22Rv1 (cell line): ENCODE measurements around the gene NTNG1.
A peak's percentile ranks its signal among the peaks of the same experiment; 100 is the strongest.

ENCODE experiments used
- H3K27ac ChIP-seq: fragments of 450-650 bp; 2 replicates; pipeline ENCODE4 v1.5.1; 2017
- ZFX ChIP-seq: fragments of 450-650 bp; IDR thresholded peaks from 2 replicates; pipeline ENCODE4 v1.6.1; 2017; ENCODE audit warnings: antibody characterized with exemption, borderline replicate concordance
- TF ChIP-seq, protein P1 (sequence below): fragments of 450-650 bp; IDR thresholded peaks from 2 replicates; pipeline ENCODE4 v1.5.1; 2017; ENCODE audit warnings: mild to moderate bottlenecking

NTNG1 gene

DNA sequence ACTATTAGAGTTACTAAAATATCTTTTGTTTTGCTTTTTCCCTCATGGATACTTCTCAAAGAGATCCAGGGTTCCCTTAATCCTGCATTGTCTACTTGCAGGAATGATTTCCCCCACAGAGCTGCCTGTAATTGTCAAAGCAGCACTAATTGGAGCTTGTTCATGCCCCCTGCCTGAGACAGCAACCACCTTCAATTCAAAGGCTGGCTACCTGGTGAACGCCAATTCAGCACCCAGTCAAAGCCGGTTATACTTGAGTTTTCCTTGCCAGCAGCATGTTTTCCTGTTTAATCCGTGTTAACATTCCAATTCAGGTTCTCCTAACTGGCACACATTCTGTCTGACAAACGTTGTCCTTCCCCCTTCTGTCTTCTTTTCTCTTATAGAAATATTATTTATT, 382.9 kb downstream of the NTNG1 start:
- no peak overlapping the region for H3K27ac ChIP-seq
- TF ChIP-seq, protein P1, sequence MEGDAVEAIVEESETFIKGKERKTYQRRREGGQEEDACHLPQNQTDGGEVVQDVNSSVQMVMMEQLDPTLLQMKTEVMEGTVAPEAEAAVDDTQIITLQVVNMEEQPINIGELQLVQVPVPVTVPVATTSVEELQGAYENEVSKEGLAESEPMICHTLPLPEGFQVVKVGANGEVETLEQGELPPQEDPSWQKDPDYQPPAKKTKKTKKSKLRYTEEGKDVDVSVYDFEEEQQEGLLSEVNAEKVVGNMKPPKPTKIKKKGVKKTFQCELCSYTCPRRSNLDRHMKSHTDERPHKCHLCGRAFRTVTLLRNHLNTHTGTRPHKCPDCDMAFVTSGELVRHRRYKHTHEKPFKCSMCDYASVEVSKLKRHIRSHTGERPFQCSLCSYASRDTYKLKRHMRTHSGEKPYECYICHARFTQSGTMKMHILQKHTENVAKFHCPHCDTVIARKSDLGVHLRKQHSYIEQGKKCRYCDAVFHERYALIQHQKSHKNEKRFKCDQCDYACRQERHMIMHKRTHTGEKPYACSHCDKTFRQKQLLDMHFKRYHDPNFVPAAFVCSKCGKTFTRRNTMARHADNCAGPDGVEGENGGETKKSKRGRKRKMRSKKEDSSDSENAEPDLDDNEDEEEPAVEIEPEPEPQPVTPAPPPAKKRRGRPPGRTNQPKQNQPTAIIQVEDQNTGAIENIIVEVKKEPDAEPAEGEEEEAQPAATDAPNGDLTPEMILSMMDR, result no peak
- TF ChIP-seq ZFX, result no peak

DNA sequence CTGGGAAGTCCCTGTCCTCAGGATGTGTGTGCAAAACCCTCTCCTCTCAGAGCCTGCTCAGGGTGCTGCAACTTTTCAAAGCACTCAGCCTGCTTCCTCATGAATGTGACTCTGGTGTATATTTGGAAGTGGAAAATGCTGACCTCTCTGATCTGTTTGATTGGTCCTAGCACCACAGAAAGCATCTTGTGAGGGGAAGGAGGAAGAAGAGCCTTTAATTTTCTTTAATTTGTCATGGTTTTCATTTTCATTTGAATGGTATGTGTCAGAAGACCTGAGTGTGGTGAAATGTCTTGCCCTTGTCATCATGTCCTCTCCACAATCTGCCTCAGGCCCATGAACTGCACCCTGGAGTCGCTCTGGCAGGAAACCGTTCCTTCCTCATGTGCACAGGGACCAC, 383.5 kb downstream of the NTNG1 start:
- no peak for TF ChIP-seq ZFX
- TF ChIP-seq, protein P1, result no peak
- H3K27ac ChIP-seq, result no peak overlapping the region

DNA sequence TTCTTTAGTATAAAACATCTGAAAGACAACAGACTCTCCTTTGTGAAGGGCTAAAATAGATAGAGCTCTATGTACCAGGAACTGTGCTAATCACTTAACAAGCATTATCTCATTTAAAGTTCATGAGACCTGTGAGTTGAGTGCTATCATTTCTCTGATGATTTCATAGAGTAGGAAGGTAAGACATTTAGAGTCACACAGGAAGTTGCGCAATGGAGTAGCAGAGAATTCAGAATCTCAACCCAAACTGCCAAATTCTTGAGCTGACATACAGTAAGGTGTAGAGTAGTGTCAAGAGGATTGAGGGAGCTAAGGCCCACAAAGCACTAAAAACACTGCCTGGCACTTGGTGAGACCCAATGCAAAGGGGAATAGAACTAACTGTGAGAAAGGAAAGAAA, 384.3 kb downstream of the NTNG1 start:
- no peak overlapping the region for H3K27ac ChIP-seq
- no peak for TF ChIP-seq ZFX
- TF ChIP-seq, protein P1, result no peak

DNA sequence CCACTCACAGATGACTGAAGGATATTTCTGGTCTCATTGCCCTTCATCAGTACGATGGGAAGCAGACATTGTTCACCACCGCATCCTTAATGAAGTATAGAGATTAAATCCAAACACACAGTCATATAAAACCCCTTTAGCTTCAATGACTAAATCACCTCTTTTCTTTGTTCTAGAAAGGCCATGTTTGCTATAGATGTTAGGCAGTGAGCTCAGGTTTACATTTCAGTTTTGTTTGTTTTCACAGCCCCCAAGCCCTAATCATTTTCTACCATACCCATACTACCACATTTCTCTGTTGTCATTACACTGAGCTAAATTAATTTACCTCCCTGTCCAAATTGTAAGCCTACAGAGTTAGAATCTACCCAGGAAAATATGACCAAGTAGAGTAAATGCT, 385.1 kb downstream of the NTNG1 start:
- TF ChIP-seq, protein P1, result no peak
- TF ChIP-seq ZFX, result no peak
- no peak overlapping the region for H3K27ac ChIP-seq

- H3K27ac ChIP-seq, result no peak overlapping the region
- no peak for TF ChIP-seq ZFX
- TF ChIP-seq, protein P1, result no peak
Measured at GRCh38 chr1:107526524-107527198, 385.8 kb downstream of the NTNG1 start.

DNA sequence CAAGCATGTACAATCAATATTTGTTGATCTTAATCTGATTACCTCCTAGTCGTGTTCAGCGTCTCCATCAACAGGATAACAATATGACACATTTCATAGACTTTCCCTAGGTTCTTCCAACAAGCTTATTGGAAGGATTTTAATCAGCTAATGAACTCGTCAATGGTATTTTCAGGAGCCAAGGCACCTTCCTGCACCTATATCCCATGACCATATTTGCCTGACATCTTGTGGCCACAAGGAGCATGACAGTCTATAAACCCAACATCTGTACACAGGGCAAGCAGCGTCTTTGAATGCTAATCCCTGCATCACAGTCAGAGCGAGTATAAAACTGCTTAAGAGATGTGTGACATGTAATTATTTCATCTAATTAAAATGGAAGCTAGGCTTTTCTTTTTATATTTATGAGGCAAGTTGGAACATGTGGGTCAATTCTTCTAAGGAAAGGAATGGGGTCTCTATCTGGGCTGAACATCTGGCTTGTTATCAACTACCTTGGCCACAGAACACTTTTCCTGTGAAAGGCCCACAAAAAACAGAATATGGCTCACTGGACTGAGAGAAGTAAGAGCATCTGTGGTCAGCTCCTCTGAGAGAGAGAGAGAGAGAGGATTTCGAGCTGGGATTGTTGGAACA, 388.8 kb downstream of the NTNG1 start:
- TF ChIP-seq ZFX, result no peak
- TF ChIP-seq, protein P1, result peak; percentile 88
- H3K27ac ChIP-seq, result peak overlapping the region; percentile 56

GRCh38 chr1:107530543-107530942, 389.7 kb downstream of the NTNG1 start:
- peak overlapping the region; percentile 56 for H3K27ac ChIP-seq

More at GRCh38 chr1:107530543-107530942, 389.7 kb downstream of the NTNG1 start:
- no peak for TF ChIP-seq ZFX
- TF ChIP-seq, protein P1, result no peak
